ENCODE results near the gene GRAMD2A.
"Not testable (repeated sequence)": the region's sequence is repeated elsewhere in the genome, so short reads cannot be mapped to it uniquely, and the experiment has no call there.

GRAMD2A gene

GRCh38 chr15:72184165-72184811, 13.3 kb downstream of the GRAMD2A start:
- DNase-seq (ENCODE audit: low read depth) = no peak

GRCh38 chr15:72183781-72184164, 13.8 kb downstream of the GRAMD2A start:
- DNase-seq (ENCODE audit: low read depth) = no peak

- no peak for DNase-seq (ENCODE audit: low read depth)
Measured at GRCh38 chr15:72182673-72183072, 14.9 kb downstream of the GRAMD2A start.

- DNase-seq (ENCODE audit: low read depth) = no peak
Measured at GRCh38 chr15:72182244-72182643, 15.3 kb downstream of the GRAMD2A start.

- DNase-seq (ENCODE audit: low read depth) = no peak
Measured at GRCh38 chr15:72180761-72181324, 16.7 kb downstream of the GRAMD2A start.

- no peak for DNase-seq (ENCODE audit: low read depth)
Measured at GRCh38 chr15:72179950-72180581, 17.5 kb downstream of the GRAMD2A start.

- DNase-seq (ENCODE audit: low read depth) = no peak
Measured at GRCh38 chr15:72178976-72179585, 18.5 kb downstream of the GRAMD2A start.

- DNase-seq (ENCODE audit: low read depth) = no peak
Measured at GRCh38 chr15:72176743-72177142, 20.8 kb downstream of the GRAMD2A start.

GRCh38 chr15:72176159-72176558, 21.4 kb downstream of the GRAMD2A start:
- DNase-seq (ENCODE audit: low read depth) = no peak

- no peak for DNase-seq (ENCODE audit: low read depth)
Measured at GRCh38 chr15:72175186-72176044, 22.2 kb downstream of the GRAMD2A start.

- DNase-seq (ENCODE audit: low read depth) = no peak
Measured at GRCh38 chr15:72174551-72175165, 22.9 kb downstream of the GRAMD2A start.

- no peak for DNase-seq (ENCODE audit: low read depth)
Measured at GRCh38 chr15:72173864-72174550, 23.6 kb downstream of the GRAMD2A start.

- DNase-seq (ENCODE audit: low read depth) = no peak
Measured at GRCh38 chr15:72173401-72173800, 24.2 kb downstream of the GRAMD2A start.

GRCh38 chr15:72172796-72173195, 24.8 kb downstream of the GRAMD2A start:
- no peak for DNase-seq (ENCODE audit: low read depth)

GRCh38 chr15:72171978-72172377, 25.6 kb downstream of the GRAMD2A start:
- DNase-seq (ENCODE audit: low read depth) = not testable (repeated sequence)

GRCh38 chr15:72170691-72171090, 26.9 kb downstream of the GRAMD2A start:
- DNase-seq (ENCODE audit: low read depth) = no peak

GRCh38 chr15:72169921-72170611, 27.5 kb downstream of the GRAMD2A start:
- DNase-seq (ENCODE audit: low read depth) = no peak

- DNase-seq (ENCODE audit: low read depth) = no peak
Measured at GRCh38 chr15:72169236-72169920, 28.2 kb downstream of the GRAMD2A start.

- DNase-seq (ENCODE audit: low read depth) = no peak
Measured at GRCh38 chr15:72168808-72169190, 28.8 kb downstream of the GRAMD2A start.

All from stimulated activated CD8-positive, alpha-beta memory T cell treated with anti-CD3 and anti-CD28 coated beads, Interleukin-4, amount 100 ng/mL, for 24 hours (primary cell).